HG03469 (cell line): ENCODE data around the gene SUSD1.

ENCODE experiments used
- ATAC-seq: cut with Tn5 transposase; IDR thresholded peaks from one replicate; pipeline ENCODE4 v1.9.1; 2021; ENCODE audit warnings: mild to moderate bottlenecking, moderate library complexity, moderate number of reproducible peaks; ENCODE audit not compliant: unreplicated experiment

The SUSD1 gene

GRCh38 chr9:112072721-112073638 is 102.1 kb downstream of the SUSD1 start:
- ATAC-seq, result no peak

GRCh38 chr9:112069318-112070169 is 105.6 kb downstream of the SUSD1 start:
- ATAC-seq, result no peak

GRCh38 chr9:112065806-112066606 is 109.1 kb downstream of the SUSD1 start:
- no peak for ATAC-seq

GRCh38 chr9:112064871-112065270 is 110.2 kb downstream of the SUSD1 start:
- ATAC-seq, result no peak

GRCh38 chr9:112063586-112063985 is 111.5 kb downstream of the SUSD1 start:
- ATAC-seq, result no peak

- no peak for ATAC-seq
These were observed 111.9 kb downstream of the SUSD1 start for GRCh38 chr9:112063151-112063550.

GRCh38 chr9:112061152-112061740 is 113.9 kb downstream of the SUSD1 start:
- peak; percentile 68 for ATAC-seq

GRCh38 chr9:112059966-112060320 is 115.2 kb downstream of the SUSD1 start:
- ATAC-seq, result no peak

GRCh38 chr9:112059145-112059965 is 115.7 kb downstream of the SUSD1 start:
- ATAC-seq, result no peak

GRCh38 chr9:112056996-112057395 is 118.1 kb downstream of the SUSD1 start:
- ATAC-seq, result no peak

- ATAC-seq, result no peak
These were observed 120.2 kb downstream of the SUSD1 start for GRCh38 chr9:112054916-112055315.

GRCh38 chr9:112051812-112052211 is 123.3 kb downstream of the SUSD1 start:
- ATAC-seq, result no peak

- no peak for ATAC-seq
These were observed 124.3 kb downstream of the SUSD1 start for GRCh38 chr9:112050544-112051475.

- no peak for ATAC-seq
These were observed 125.1 kb downstream of the SUSD1 start for GRCh38 chr9:112049811-112050516.

- no peak for ATAC-seq
These were observed 126.0 kb downstream of the SUSD1 start for GRCh38 chr9:112048924-112049691.

GRCh38 chr9:112047538-112048066 is 127.5 kb downstream of the SUSD1 start:
- ATAC-seq, result no peak

- ATAC-seq, result no peak
These were observed 128.9 kb downstream of the SUSD1 start for GRCh38 chr9:112046181-112046580.
